Suprapubic skin (tissue), 4 donors: Measurements from ENCODE around the gene SLX9. TPM values are rescaled to one million over a fixed set of nuclear protein-coding genes. Genes with fewer than 3 reads are reported as not detected.

Experiments used
- DNase-seq, 2 donors: peaks; one replicate each; pipeline ENCODE4 v3.0.0-alpha.2; 2019; ENCODE audit warnings: low spot score in 2 of 2
- H3K27ac ChIP-seq: fragments of 200-600 bp; sonication (generic); one replicate; pipeline ENCODE4 v1.5.1; 2019
- H3K27me3 ChIP-seq: fragments of 200-600 bp; sonication (generic); one replicate; pipeline ENCODE4 v1.5.1; 2019
- H3K36me3 ChIP-seq: fragments of 200-600 bp; sonication (generic); one replicate; pipeline ENCODE4 v1.5.1; 2019
- H3K4me1 ChIP-seq: fragments of 200-600 bp; sonication (generic); one replicate; pipeline ENCODE4 v1.5.1; 2019
- H3K4me3 ChIP-seq: fragments of 200-600 bp; sonication (generic); one replicate; pipeline ENCODE4 v1.5.1; 2019; ENCODE audit warnings: mild to moderate bottlenecking
- H3K9me3 ChIP-seq: fragments of 200-600 bp; sonication (generic); one replicate; pipeline ENCODE4 v1.5.1; 2019
- CTCF ChIP-seq, 2 donors: fragments of 200-600 bp in 1 of 2; fragments of 450-650 bp in 1 of 2; sonication (generic) in 1 of 2; IDR thresholded peaks; one replicate each; pipeline ENCODE4 v1.5.1; 2016 to 2019; ENCODE audit warnings: antibody characterized with exemption in 2 of 2, mild to moderate bottlenecking in 1 of 2, moderate library complexity in 1 of 2
- EP300 ChIP-seq: sonication (generic); formaldehyde crosslinking; IDR thresholded peaks from one replicate; pipeline ENCODE4 v1.6.1; 2017; ENCODE audit warnings: antibody characterized with exemption
- POLR2A ChIP-seq, 2 donors: fragments of 450-650 bp; IDR thresholded peaks; one replicate each; pipeline ENCODE4 v1.6.1; 2017; ENCODE audit warnings: antibody characterized with exemption in 2 of 2, mild to moderate bottlenecking in 2 of 2, moderate library complexity in 2 of 2
- POLR2AphosphoS5 ChIP-seq, 3 donors: sonication (generic); formaldehyde crosslinking; IDR thresholded peaks; one replicate each; pipeline ENCODE4 v1.6.1; 2017; ENCODE audit warnings: antibody characterized with exemption in 3 of 3
- WGBS: methylation state at CpG from one replicate; pipeline ENCODE4 v1.1.5; 2018; 5-methylcytosine and 5-hydroxymethylcytosine counted together
- total RNA-seq, 4 donors: library from RNA; depleted of rRNA; stranded (reverse); fragments of >200 nt; gene quantifications; one replicate each; pipeline ENCODE4 v1.1.0, GENCODE V29; 2016

The SLX9 gene
- total RNA-seq, 4 donors from 2014 or later: 13.4 to 16.9 (median 14.4) TPM

DNA sequence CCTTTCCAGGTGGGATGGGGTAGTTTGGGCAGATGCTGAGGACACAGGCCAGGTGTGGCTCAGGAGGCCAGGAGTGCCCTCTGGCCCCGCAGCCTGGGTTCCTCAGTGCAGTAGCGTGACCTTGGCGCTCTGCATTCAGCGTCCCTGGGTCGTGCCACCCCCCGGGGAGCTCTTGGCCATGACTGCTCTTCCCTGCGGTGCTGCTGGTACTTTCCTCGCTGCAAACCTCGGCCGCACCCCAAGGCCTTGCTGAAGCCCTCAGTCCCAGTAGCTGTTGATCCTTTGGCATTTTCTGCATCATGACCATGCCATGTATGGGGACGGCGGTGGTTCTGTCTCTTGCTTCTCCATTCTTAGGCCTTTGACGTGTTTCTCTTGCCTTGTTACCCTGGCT lies 13.8 kb downstream of the SLX9 start:
- DNase-seq: no peak

DNA sequence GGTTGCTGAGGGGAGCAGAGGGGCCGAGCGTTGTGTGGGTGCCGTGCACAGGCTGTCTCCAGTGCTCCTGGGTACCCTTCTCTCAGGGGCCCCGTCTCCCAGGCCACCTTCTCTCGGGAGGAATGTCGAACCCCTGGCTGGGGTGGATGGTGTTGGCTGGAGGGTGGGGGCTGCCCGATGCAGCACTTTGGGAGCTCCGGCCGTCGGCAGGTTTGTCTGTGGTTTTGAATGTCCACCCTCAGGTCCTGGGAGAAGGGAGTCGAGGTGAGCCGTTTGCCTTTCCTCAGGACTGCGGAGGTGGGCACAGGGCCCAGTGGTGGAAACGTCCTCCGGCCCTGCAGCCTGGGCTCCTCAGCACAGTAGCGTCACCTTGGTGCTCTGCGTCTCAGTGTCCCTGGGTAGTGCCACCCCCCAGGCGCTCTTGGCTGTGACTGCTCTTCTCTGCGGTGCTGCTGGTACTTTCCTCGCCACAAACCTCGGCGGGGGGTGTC lies 14.5 kb downstream of the SLX9 start:
- TF ChIP-seq EP300: no peak
- TF ChIP-seq POLR2A (IDR thresholded peaks at IDR 0.05): no peak
- TF ChIP-seq CTCF (IDR thresholded peaks at IDR 0.05): no peak
- no peak for TF ChIP-seq POLR2AphosphoS5 (IDR thresholded peaks at IDR 0.05)
- no peak overlapping the region for H3K27ac ChIP-seq
- peaks cover 42% of the 10 kb centered on the region for H3K36me3 ChIP-seq
- H3K27me3 ChIP-seq: no peaks in the 10 kb centered on the region
- no peak overlapping the region for H3K4me3 ChIP-seq
- no peaks in the 10 kb centered on the region for H3K9me3 ChIP-seq
- no peak for DNase-seq
- peaks cover 38% of the 10 kb centered on the region for H3K4me1 ChIP-seq
- 91% methylated on average over 19 of the region's 22 CpGs for WGBS

More for the DNA sequence above, 13.8 kb downstream of the SLX9 start:
- H3K4me3 ChIP-seq: no peak overlapping the region
- no peaks in the 10 kb centered on the region for H3K9me3 ChIP-seq
- TF ChIP-seq EP300: no peak
- TF ChIP-seq POLR2A (IDR thresholded peaks at IDR 0.05): no peak
- TF ChIP-seq POLR2AphosphoS5 (IDR thresholded peaks at IDR 0.05): no peak
- TF ChIP-seq CTCF (IDR thresholded peaks at IDR 0.05): no peak
- H3K27me3 ChIP-seq: no peaks in the 10 kb centered on the region
- peaks cover 42% of the 10 kb centered on the region for H3K36me3 ChIP-seq
- H3K27ac ChIP-seq: no peak overlapping the region
- H3K4me1 ChIP-seq: peaks cover 32% of the 10 kb centered on the region
- WGBS: 93% methylated on average over 13 of the region's 13 CpGs

- H3K4me1 ChIP-seq: peaks cover 38% of the 10 kb centered on the region
- no peak for TF ChIP-seq CTCF (IDR thresholded peaks at IDR 0.05)
- no peak for TF ChIP-seq EP300
- TF ChIP-seq POLR2A (IDR thresholded peaks at IDR 0.05): no peak
- TF ChIP-seq POLR2AphosphoS5 (IDR thresholded peaks at IDR 0.05): no peak
- no peaks in the 10 kb centered on the region for H3K27me3 ChIP-seq
- 81% methylated on average over 21 of the region's 21 CpGs for WGBS
- H3K36me3 ChIP-seq: peaks cover 47% of the 10 kb centered on the region
- H3K4me3 ChIP-seq: no peak overlapping the region
- H3K27ac ChIP-seq: no peak overlapping the region
- H3K9me3 ChIP-seq: no peaks in the 10 kb centered on the region
- no peak for DNase-seq
Measured at GRCh38 chr21:44955141-44955797, 15.4 kb downstream of the SLX9 start.

GRCh38 chr21:44955798-44956175 lies 16.0 kb downstream of the SLX9 start:
- no peaks in the 10 kb centered on the region for H3K9me3 ChIP-seq
- no peak overlapping the region for H3K27ac ChIP-seq
- TF ChIP-seq EP300 (no peak), POLR2A (IDR thresholded peaks at IDR 0.05) (no peak), POLR2AphosphoS5 (IDR thresholded peaks at IDR 0.05) (no peak), CTCF (IDR thresholded peaks at IDR 0.05) (no peak)
- H3K4me1 ChIP-seq: peaks cover 38% of the 10 kb centered on the region
- peaks cover 50% of the 10 kb centered on the region for H3K36me3 ChIP-seq
- no peak for DNase-seq
- no peaks in the 10 kb centered on the region for H3K27me3 ChIP-seq
- WGBS: 88% methylated on average over 16 of the region's 16 CpGs
- no peak overlapping the region for H3K4me3 ChIP-seq

GRCh38 chr21:44956356-44957046 lies 16.7 kb downstream of the SLX9 start:
- no peaks in the 10 kb centered on the region for H3K27me3 ChIP-seq
- H3K27ac ChIP-seq: no peak overlapping the region
- DNase-seq: no peak
- peaks cover 38% of the 10 kb centered on the region for H3K4me1 ChIP-seq
- no peak overlapping the region for H3K4me3 ChIP-seq
- peaks cover 49% of the 10 kb centered on the region for H3K36me3 ChIP-seq
- 92% methylated on average over 29 of the region's 35 CpGs for WGBS
- TF ChIP-seq EP300: no peak
- TF ChIP-seq POLR2A (IDR thresholded peaks at IDR 0.05): no peak
- TF ChIP-seq POLR2AphosphoS5 (IDR thresholded peaks at IDR 0.05): no peak
- no peak for TF ChIP-seq CTCF (IDR thresholded peaks at IDR 0.05)
- no peaks in the 10 kb centered on the region for H3K9me3 ChIP-seq
